ENCODE measurements around the gene BRD8.

DNA sequence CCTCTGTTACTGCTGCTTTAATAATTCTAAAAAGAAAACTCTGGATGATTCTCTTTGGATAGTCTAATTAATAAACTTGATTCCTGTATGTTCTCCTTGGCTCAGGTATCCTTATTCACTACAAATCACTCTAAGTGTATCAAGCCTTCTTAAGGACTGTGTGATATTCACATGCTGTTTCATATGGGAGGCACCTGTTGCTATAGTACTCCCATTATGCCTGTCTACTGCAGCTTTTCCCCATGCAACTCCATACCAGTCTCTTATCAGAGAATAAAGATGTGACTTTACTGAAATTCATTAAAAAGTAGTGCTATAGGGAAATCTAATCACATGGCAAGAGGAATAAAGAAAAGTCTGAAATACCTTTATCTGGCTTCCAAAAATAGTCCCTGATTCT is 14.7 kb downstream of the BRD8 start:
- TF ChIP-seq POLR2A (IDR thresholded peaks at IDR 0.05; ENCODE audit: low read depth, low read length) (no peak), TAF1 (IDR thresholded peaks at IDR 0.05; ENCODE audit: low read depth, low read length) (no peak), POLR2AphosphoS5 (IDR thresholded peaks at IDR 0.05; ENCODE audit: low read depth, low read length) (no peak)

All from GM12891 (cell line).